ENCODE measurements around the gene LDLRAD1.

LDLRAD1 gene

DNA sequence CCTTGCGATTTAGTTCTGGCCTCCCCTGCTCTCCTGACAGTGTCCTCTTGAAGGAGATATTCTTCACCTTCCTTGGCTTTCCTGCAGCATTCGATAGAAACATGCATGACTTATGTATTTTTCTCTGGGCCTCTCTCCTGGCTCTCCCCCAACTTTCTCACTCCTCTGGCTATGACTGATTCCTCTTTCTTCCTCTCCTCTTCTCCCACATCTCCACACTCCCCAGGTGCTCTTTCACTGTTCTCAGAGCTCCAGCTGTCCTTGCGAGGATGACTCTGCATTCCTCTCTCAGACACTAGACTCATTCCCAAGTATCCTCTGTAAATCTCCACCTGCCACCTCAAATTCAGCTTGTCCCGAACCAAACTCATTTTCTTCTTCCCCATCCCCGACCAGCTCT lies 53.9 kb downstream of the LDLRAD1 start:
- H3K4me1 ChIP-seq (ENCODE audit: insufficient read depth, low read length, poor library complexity, severe bottlenecking) = no peaks in the 10 kb centered on the region

DNA sequence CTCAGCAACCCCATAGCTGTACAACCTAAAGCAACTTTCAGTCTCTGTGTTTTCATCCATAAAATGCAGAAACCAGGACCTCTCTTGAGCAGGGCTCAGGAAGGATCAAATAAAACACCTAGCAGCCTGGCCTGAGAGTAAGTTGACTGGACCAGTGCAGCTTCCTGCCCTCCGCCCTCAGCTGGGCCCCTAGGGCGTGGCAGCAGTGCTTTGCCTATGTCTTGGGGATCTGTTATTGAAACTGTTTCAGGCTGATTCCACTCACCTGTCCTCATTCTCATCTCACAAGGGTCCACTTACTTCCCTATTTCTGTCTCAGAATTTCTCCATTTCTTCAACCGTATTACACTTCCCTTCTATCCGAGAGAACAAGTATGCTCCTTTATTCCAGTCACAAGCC lies 54.5 kb downstream of the LDLRAD1 start:
- Histone ChIP-seq H3K9me3 (ENCODE audit: insufficient read depth, low read depth, low read length) (no peaks in the 10 kb centered on the region), H3K27me3 (ENCODE audit: insufficient read depth, low read length, poor library complexity, severe bottlenecking) (no peaks in the 10 kb centered on the region), H3K4me3 (ENCODE audit: low read length, poor library complexity, severe bottlenecking) (no peak overlapping the region), H3K4me2 (ENCODE audit: low read depth, low read length, poor library complexity, severe bottlenecking) (no peak overlapping the region), H2AFZ (ENCODE audit: low read length) (no peak overlapping the region), H3K36me3 (ENCODE audit: insufficient read depth, low read length) (peaks cover 66% of the 10 kb centered on the region; the same call in 1 of the 2 replicates), H3K79me2 (ENCODE audit: insufficient read depth, low read length) (no peaks in the 10 kb centered on the region), H3K4me1 (ENCODE audit: insufficient read depth, low read length, poor library complexity, severe bottlenecking) (no peaks in the 10 kb centered on the region), H3K9me2 (replicated peaks; ENCODE audit: low read depth, low read length) (no peaks in the 10 kb centered on the region), H3K9ac (ENCODE audit: low read depth, low read length, poor library complexity, severe bottlenecking) (no peak overlapping the region), H3F3A (ENCODE audit: low read depth) (no peaks in the 10 kb centered on the region), H4K20me1 (ENCODE audit: insufficient read depth, low read length, poor library complexity, severe bottlenecking) (no peaks in the 10 kb centered on the region)
- no peak for TF ChIP-seq EZH2phosphoT487 (IDR thresholded peaks at IDR 0.05; ENCODE audit: borderline replicate concordance)
- TF ChIP-seq, protein P1, sequence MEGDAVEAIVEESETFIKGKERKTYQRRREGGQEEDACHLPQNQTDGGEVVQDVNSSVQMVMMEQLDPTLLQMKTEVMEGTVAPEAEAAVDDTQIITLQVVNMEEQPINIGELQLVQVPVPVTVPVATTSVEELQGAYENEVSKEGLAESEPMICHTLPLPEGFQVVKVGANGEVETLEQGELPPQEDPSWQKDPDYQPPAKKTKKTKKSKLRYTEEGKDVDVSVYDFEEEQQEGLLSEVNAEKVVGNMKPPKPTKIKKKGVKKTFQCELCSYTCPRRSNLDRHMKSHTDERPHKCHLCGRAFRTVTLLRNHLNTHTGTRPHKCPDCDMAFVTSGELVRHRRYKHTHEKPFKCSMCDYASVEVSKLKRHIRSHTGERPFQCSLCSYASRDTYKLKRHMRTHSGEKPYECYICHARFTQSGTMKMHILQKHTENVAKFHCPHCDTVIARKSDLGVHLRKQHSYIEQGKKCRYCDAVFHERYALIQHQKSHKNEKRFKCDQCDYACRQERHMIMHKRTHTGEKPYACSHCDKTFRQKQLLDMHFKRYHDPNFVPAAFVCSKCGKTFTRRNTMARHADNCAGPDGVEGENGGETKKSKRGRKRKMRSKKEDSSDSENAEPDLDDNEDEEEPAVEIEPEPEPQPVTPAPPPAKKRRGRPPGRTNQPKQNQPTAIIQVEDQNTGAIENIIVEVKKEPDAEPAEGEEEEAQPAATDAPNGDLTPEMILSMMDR (conservative IDR thresholded peaks at IDR 0.05; ENCODE audit: low read length) = no peak

More for the DNA sequence above, 53.9 kb downstream of the LDLRAD1 start:
- TF ChIP-seq, protein P1 (conservative IDR thresholded peaks at IDR 0.05; ENCODE audit: low read length) = no peak
- no peak for TF ChIP-seq EZH2phosphoT487 (IDR thresholded peaks at IDR 0.05; ENCODE audit: borderline replicate concordance)
- no peaks in the 10 kb centered on the region for H4K20me1 ChIP-seq (ENCODE audit: insufficient read depth, low read length, poor library complexity, severe bottlenecking)
- H3K9ac ChIP-seq (ENCODE audit: low read depth, low read length, poor library complexity, severe bottlenecking) = no peak overlapping the region
- H3F3A ChIP-seq (ENCODE audit: low read depth) = no peaks in the 10 kb centered on the region
- H3K9me2 ChIP-seq (replicated peaks; ENCODE audit: low read depth, low read length) = no peaks in the 10 kb centered on the region
- no peaks in the 10 kb centered on the region for H3K79me2 ChIP-seq (ENCODE audit: insufficient read depth, low read length)
- H3K36me3 ChIP-seq (ENCODE audit: insufficient read depth, low read length) = peaks cover 69% of the 10 kb centered on the region; the same call in 1 of the 2 replicates
- no peaks in the 10 kb centered on the region for H3K27me3 ChIP-seq (ENCODE audit: insufficient read depth, low read length, poor library complexity, severe bottlenecking)
- no peak overlapping the region for H3K4me3 ChIP-seq (ENCODE audit: low read length, poor library complexity, severe bottlenecking)
- no peaks in the 10 kb centered on the region for H3K9me3 ChIP-seq (ENCODE audit: insufficient read depth, low read depth, low read length)
- H2AFZ ChIP-seq (ENCODE audit: low read length) = no peak overlapping the region
- no peak overlapping the region for H3K4me2 ChIP-seq (ENCODE audit: low read depth, low read length, poor library complexity, severe bottlenecking)

DNA sequence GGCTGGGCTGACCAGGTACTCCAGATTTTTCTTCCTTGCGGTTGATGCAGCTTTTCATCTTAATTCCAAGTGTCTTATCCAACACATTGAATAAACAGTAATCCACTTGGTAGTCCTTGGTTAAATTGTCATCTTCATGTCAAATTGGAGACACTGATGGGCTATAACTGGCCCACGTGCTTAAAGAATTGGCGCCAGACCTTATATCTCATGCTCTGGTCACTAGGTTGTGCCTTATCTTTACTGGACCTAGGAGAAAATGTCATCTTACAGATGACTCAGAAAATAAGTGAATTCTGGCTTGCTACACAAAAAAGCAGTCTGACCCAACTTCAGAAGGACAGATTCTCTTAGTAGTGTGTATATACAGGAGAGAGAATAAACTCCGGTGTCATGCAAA lies 55.6 kb downstream of the LDLRAD1 start:
- no peaks in the 10 kb centered on the region for H3K27me3 ChIP-seq (ENCODE audit: insufficient read depth, low read length, poor library complexity, severe bottlenecking)
- peaks cover 57% of the 10 kb centered on the region; the same call in 1 of the 2 replicates for H3K36me3 ChIP-seq (ENCODE audit: insufficient read depth, low read length)
- H2AFZ ChIP-seq (ENCODE audit: low read length) = no peak overlapping the region
- no peak overlapping the region for H3K4me2 ChIP-seq (ENCODE audit: low read depth, low read length, poor library complexity, severe bottlenecking)
- no peaks in the 10 kb centered on the region for H3K9me3 ChIP-seq (ENCODE audit: insufficient read depth, low read depth, low read length)
- no peaks in the 10 kb centered on the region for H4K20me1 ChIP-seq (ENCODE audit: insufficient read depth, low read length, poor library complexity, severe bottlenecking)
- H3K79me2 ChIP-seq (ENCODE audit: insufficient read depth, low read length) = no peaks in the 10 kb centered on the region
- no peaks in the 10 kb centered on the region for H3K9me2 ChIP-seq (replicated peaks; ENCODE audit: low read depth, low read length)
- H3K4me1 ChIP-seq (ENCODE audit: insufficient read depth, low read length, poor library complexity, severe bottlenecking) = peaks cover under 1% of the 10 kb centered on the region
- H3K9ac ChIP-seq (ENCODE audit: low read depth, low read length, poor library complexity, severe bottlenecking) = no peak overlapping the region
- no peak for TF ChIP-seq EZH2phosphoT487 (IDR thresholded peaks at IDR 0.05; ENCODE audit: borderline replicate concordance)
- TF ChIP-seq, protein P1 (conservative IDR thresholded peaks at IDR 0.05; ENCODE audit: low read length) = no peak
- H3F3A ChIP-seq (ENCODE audit: low read depth) = no peaks in the 10 kb centered on the region
- no peak overlapping the region for H3K4me3 ChIP-seq (ENCODE audit: low read length, poor library complexity, severe bottlenecking)
